GM12891 (cell line): Measurements from ENCODE around the gene MAPK11.
A peak's percentile ranks its signal among the peaks of the same experiment; 100 is the strongest.

ENCODE experiments used
- POLR2A ChIP-seq: IDR thresholded peaks from 2 replicates; pipeline ENCODE4 v1.6.1; 2011; ENCODE audit warnings: low read depth, low read length, control low read depth
- POLR2AphosphoS5 ChIP-seq: IDR thresholded peaks from 2 replicates; pipeline ENCODE4 v1.6.1; 2011; ENCODE audit warnings: low read depth, low read length, control low read depth

DNA sequence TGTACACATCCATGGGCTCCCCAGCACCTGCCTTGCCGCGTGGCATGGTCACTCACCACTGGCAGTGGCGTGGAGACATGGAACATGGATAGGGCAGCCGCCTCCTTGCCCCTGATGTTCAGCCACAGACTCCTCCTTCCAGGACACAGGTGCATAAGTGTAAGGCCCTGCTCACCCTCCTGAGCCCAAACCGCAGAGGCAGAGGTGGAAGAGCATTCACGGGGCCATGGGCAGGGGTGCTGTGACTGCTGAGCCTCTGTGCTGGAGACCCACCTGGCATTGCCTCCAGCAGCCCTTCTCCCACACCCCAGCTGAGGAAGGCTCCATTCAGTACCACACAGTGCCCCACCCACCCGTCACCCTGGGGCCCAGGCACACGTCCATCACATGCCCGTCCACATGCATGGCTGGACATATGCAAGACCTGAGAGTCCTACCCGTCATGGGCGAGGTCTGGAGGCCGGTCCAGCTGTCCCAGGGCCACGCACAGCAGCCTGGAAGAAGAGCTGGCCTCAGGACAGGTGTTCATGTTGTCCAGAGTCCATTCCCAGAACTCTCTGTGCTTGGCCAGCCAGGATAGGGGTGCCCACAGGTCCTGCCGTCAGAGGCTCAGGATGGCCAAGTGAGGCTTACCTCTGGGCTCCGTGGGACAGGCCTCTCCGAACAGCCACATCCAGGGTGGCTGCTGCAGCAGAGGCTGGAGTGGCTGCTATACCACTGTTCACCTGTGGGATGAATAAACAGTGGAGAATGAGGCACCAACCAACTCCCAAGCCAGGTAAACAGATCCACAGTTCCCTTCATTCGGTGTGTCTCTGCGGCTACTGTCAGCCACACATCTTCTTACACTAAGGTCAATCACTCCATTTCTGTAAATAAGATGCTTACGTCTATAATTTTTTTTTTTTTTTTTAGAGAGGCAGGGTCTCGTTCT is 23.7 kb downstream of the MAPK11 start:
- no peak for TF ChIP-seq POLR2AphosphoS5
- peak; percentile 13; the same call in 1 of the 2 replicates for TF ChIP-seq POLR2A
